ENCODE data around the gene PFDN4. TPM values are rescaled to one million over a fixed set of nuclear protein-coding genes. Genes with fewer than 3 reads are reported as not detected.

The PFDN4 gene
- total RNA-seq, 1 donor from 2014 or later = 143 TPM

DNA sequence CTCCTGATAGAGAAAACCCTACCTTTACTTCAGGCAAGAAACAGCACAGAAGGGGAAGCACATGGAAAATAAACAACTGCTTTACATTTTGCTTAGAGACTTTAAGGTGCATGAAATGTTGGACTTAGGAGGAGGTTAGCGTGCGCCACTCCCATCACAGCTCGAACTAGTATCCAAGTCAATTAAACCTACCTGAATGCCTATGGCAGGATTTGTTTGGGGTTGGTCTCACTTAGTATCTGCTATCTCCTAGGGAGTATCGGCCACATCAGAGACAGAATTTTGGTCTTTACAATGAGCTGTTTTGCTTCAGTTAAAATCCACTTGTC, 46.1 kb upstream of the PFDN4 start:
- Histone ChIP-seq H3K36me3 (ENCODE audit: control insufficient read depth, insufficient read depth, low read length) (no peaks in the 10 kb centered on the region), H3K4me3 (ENCODE audit: low read depth, low read length) (no peak overlapping the region), H3K27me3 (ENCODE audit: control insufficient read depth, insufficient read depth, low read length) (no peaks in the 10 kb centered on the region)
- no peak for DNase-seq (ENCODE audit: low read depth)
- TF ChIP-seq CTCF (IDR thresholded peaks at IDR 0.05; ENCODE audit: insufficient read depth, low read length, poor library complexity, severe bottlenecking) = no peak

DNA sequence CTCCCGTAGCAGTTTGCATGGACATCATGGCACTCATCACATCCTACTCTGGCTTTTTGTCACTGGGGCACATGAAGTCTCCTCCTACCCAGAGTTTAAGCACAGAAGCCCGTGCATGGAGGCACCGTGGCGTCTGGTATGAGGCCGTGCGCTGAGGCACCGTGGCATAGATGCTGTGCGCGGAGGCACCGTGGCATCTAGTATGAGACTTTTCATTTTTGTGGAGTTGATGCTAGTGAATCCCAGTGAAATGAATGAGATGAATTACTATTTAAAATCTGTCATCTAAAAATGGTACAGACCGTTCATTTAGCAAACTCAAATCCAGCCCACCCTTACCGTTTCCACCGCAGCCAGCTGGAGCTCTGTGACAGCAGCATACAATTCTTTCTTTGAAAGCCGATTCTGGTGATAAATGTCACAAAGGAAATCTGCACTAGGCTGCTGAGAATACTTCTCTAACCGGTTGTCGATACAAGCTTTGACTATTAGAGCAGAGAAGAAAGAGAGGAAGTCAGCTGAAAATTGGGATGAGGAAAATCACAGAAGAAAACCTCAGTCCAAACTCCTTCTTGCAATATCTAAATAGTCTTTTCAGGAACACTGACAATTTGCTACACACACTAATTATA, 45.4 kb upstream of the PFDN4 start:
- no peak for TF ChIP-seq CTCF (IDR thresholded peaks at IDR 0.05; ENCODE audit: insufficient read depth, low read length, poor library complexity, severe bottlenecking)

GRCh38 chr20:54163402-54163801, 44.5 kb upstream of the PFDN4 start:
- no peaks in the 10 kb centered on the region for H3K27me3 ChIP-seq (ENCODE audit: control insufficient read depth, insufficient read depth, low read length)
- no peak overlapping the region for H3K4me3 ChIP-seq (ENCODE audit: low read depth, low read length)
- no peak for TF ChIP-seq CTCF (IDR thresholded peaks at IDR 0.05; ENCODE audit: insufficient read depth, low read length, poor library complexity, severe bottlenecking)
- no peak for DNase-seq (ENCODE audit: low read depth)
- no peaks in the 10 kb centered on the region for H3K36me3 ChIP-seq (ENCODE audit: control insufficient read depth, insufficient read depth, low read length)

More for the DNA sequence above, 45.4 kb upstream of the PFDN4 start:
- no peaks in the 10 kb centered on the region for H3K36me3 ChIP-seq (ENCODE audit: control insufficient read depth, insufficient read depth, low read length)
- H3K27me3 ChIP-seq (ENCODE audit: control insufficient read depth, insufficient read depth, low read length) = no peaks in the 10 kb centered on the region
- H3K4me3 ChIP-seq (ENCODE audit: low read depth, low read length) = no peak overlapping the region
- DNase-seq (ENCODE audit: low read depth) = no peak

DNA sequence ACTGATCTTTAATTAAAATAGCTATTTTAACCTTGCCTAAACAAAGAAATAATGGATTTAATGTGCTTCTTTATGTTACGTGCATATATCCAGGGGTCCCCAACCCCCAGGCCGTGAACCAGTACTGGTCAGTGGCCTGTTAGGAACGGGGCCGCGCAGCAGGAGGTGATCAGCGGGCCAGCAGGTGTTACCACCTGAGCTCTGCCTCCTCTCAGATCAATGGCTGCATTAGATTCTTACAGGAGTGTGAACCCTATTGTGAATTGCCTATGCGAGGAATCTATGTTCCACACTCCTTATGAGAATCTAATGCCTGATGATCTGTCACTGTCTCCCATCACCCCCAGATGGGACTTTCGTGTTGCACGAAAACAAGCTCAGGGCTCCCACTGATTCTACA, 42.9 kb upstream of the PFDN4 start:
- H3K27me3 ChIP-seq (ENCODE audit: control insufficient read depth, insufficient read depth, low read length) = no peaks in the 10 kb centered on the region
- H3K4me3 ChIP-seq (ENCODE audit: low read depth, low read length) = no peak overlapping the region
- DNase-seq (ENCODE audit: low read depth) = no peak
- no peaks in the 10 kb centered on the region for H3K36me3 ChIP-seq (ENCODE audit: control insufficient read depth, insufficient read depth, low read length)
- no peak for TF ChIP-seq CTCF (IDR thresholded peaks at IDR 0.05; ENCODE audit: insufficient read depth, low read length, poor library complexity, severe bottlenecking)

GRCh38 chr20:54165803-54166202, 42.1 kb upstream of the PFDN4 start:
- Histone ChIP-seq H3K36me3 (ENCODE audit: control insufficient read depth, insufficient read depth, low read length) (no peaks in the 10 kb centered on the region), H3K27me3 (ENCODE audit: control insufficient read depth, insufficient read depth, low read length) (no peaks in the 10 kb centered on the region), H3K4me3 (ENCODE audit: low read depth, low read length) (no peak overlapping the region)
- DNase-seq (ENCODE audit: low read depth) = no peak
- no peak for TF ChIP-seq CTCF (IDR thresholded peaks at IDR 0.05; ENCODE audit: insufficient read depth, low read length, poor library complexity, severe bottlenecking)

- TF ChIP-seq CTCF (IDR thresholded peaks at IDR 0.05; ENCODE audit: insufficient read depth, low read length, poor library complexity, severe bottlenecking) = no peak
- H3K27me3 ChIP-seq (ENCODE audit: control insufficient read depth, insufficient read depth, low read length) = no peaks in the 10 kb centered on the region
Measured at GRCh38 chr20:54166987-54167662, 40.8 kb upstream of the PFDN4 start.

More at GRCh38 chr20:54166987-54167662, 40.8 kb upstream of the PFDN4 start:
- Histone ChIP-seq H3K4me3 (ENCODE audit: low read depth, low read length) (no peak overlapping the region), H3K36me3 (ENCODE audit: control insufficient read depth, insufficient read depth, low read length) (no peaks in the 10 kb centered on the region)
- no peak for DNase-seq (ENCODE audit: low read depth)

All from kidney epithelial cell (primary cell).